A673 (cell line): ENCODE results near the gene SPAG7. TPM values are rescaled to one million over a fixed set of nuclear protein-coding genes. Genes with fewer than 3 reads are reported as not detected.

Experiments
- BruUV-seq: library from RNA; stranded (reverse); fragments of 400-500 nt; replicated peaks from 2 replicates; lab custom pipeline; 2021; lab: Mats Ljungman, UMichigan
- CTCF ChIA-PET: fragments of 300-600 bp; sonication (Branson Sonifier 250); formaldehyde crosslinking; loops from one replicate; lab custom pipeline; 2022; ENCODE audit warnings: antibody characterized with exemption; lab: Charles Lee
- POLR2A ChIA-PET: fragments of 300-600 bp; sonication (Branson Sonifier 250); formaldehyde crosslinking; loops from one replicate; lab custom pipeline; 2022; ENCODE audit warnings: antibody characterized with exemption; ENCODE audit not compliant: low non-redundant PET; lab: Charles Lee
- DNase-seq: peaks from one replicate; pipeline ENCODE4 v3.0.0-alpha.2; 2015; ENCODE audit warnings: low spot score
- H3K27ac ChIP-seq: fragments of 200-600 bp; sonication (generic); 2 replicates; pipeline ENCODE4 v1.5.1; 2016; ENCODE audit warnings: mixed run types, low read depth, mild to moderate bottlenecking, mixed read lengths, antibody characterized with exemption, low read length; ENCODE audit not compliant: poor library complexity, severe bottlenecking
- H3K27me3 ChIP-seq: fragments of 200-600 bp; sonication (generic); replicated peaks from 2 replicates; pipeline ENCODE4 v1.6.1; 2017; ENCODE audit warnings: mixed run types, low read depth, mild to moderate bottlenecking, mixed read lengths, antibody characterized with exemption, low read length; ENCODE audit not compliant: insufficient read depth, poor library complexity
- H3K36me3 ChIP-seq: fragments of 200-600 bp; sonication (generic); 2 replicates; pipeline ENCODE4 v1.6.1; 2016; ENCODE audit warnings: mixed run types, mild to moderate bottlenecking, mixed read lengths, antibody characterized with exemption, low read length; ENCODE audit not compliant: insufficient read depth, poor library complexity, severe bottlenecking
- H3K4me1 ChIP-seq: fragments of 200-600 bp; sonication (generic); 2 replicates; pipeline ENCODE4 v1.6.1; 2017; ENCODE audit warnings: mixed run types, mild to moderate bottlenecking, mixed read lengths, antibody characterized with exemption, low read length; ENCODE audit not compliant: insufficient read depth, poor library complexity, severe bottlenecking
- H3K4me3 ChIP-seq: fragments of 200-600 bp; sonication (generic); 2 replicates; pipeline ENCODE4 v1.5.1; 2016; ENCODE audit warnings: low read depth, mixed run types, mild to moderate bottlenecking, mixed read lengths, low read length; ENCODE audit not compliant: poor library complexity, severe bottlenecking
- H3K9me3 ChIP-seq: fragments of 200-600 bp; sonication (generic); 2 replicates; pipeline ENCODE4 v1.6.1; 2016; ENCODE audit warnings: mixed run types, low read depth, mild to moderate bottlenecking, mixed read lengths, antibody characterized with exemption, low read length; ENCODE audit not compliant: poor library complexity, severe bottlenecking
- EZH2 ChIP-seq: fragments of 200-600 bp; sonication (generic); IDR thresholded peaks from 2 replicates; pipeline ENCODE4 v1.6.1; 2017; ENCODE audit warnings: borderline replicate concordance, low read depth, mild to moderate bottlenecking, mixed read lengths, antibody characterized with exemption, low read length; ENCODE audit not compliant: poor library complexity, severe bottlenecking
- intact Hi-C: fragments of 100-400 bp; cut with micrococcal nuclease; formaldehyde crosslinking; loops from one replicate; pipeline ENCODE4 v1.10.0; 2022; ENCODE audit not compliant: unreplicated experiment
- total RNA-seq: library from RNA; stranded (reverse); gene quantifications from 2 replicates; pipeline ENCODE4 v1.2.3, GENCODE V29; 2021
- TF ChIP-seq, protein P1 (sequence below): fragments of 300-800, 200-600 bp; sonication (generic); conservative IDR thresholded peaks from 2 replicates; pipeline ENCODE4 v1.5.1; 2017; ENCODE audit warnings: low read depth, mild to moderate bottlenecking, antibody characterized with exemption, low read length, moderate library complexity, mixed read lengths

The SPAG7 gene
- total RNA-seq, 1 experiment from 2014 or later: 74.8 TPM

DNA sequence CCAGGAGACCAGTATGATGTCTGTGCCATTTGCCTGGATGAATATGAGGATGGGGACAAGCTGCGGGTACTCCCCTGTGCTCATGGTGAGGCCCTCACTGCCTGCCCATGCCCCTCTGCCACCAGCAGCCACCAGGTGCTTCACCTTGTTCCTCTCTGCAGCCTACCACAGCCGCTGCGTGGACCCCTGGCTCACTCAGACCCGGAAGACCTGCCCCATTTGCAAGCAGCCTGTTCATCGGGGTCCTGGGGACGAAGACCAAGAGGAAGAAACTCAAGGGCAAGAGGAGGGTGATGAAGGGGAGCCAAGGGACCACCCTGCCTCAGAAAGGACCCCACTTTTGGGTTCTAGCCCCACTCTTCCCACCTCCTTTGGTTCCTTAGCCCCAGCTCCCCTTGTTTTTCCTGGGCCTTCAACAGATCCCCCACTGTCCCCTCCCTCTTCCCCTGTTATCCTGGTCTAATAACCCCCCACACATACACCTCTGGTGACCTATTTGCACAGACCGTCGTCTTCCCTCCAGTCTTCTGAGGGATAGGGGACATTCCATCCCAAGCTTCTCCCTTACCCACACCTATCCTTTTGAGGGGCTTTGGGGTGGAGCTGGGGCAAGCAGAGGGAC is 23.0 kb downstream of the SPAG7 start:
- ChIA-PET CTCF (no interaction called here), POLR2A (interaction anchor here (1.0 kb wide), 1 partner anchor 22 kb away, joined by 4 read pairs; no protein-coding TSS in a partner anchor)
- H3K36me3 ChIP-seq: peaks cover 41% of the 10 kb centered on the region
- H3K27me3 ChIP-seq: no peaks in the 10 kb centered on the region
- peaks cover 35% of the 10 kb centered on the region for H3K4me1 ChIP-seq
- BruUV-seq: no TSS peak
- no peaks in the 10 kb centered on the region for H3K9me3 ChIP-seq
- DNase-seq: no peak
- H3K27ac ChIP-seq: peak overlapping the region; percentile 99
- no peak for TF ChIP-seq EZH2
- TF ChIP-seq, protein P1, sequence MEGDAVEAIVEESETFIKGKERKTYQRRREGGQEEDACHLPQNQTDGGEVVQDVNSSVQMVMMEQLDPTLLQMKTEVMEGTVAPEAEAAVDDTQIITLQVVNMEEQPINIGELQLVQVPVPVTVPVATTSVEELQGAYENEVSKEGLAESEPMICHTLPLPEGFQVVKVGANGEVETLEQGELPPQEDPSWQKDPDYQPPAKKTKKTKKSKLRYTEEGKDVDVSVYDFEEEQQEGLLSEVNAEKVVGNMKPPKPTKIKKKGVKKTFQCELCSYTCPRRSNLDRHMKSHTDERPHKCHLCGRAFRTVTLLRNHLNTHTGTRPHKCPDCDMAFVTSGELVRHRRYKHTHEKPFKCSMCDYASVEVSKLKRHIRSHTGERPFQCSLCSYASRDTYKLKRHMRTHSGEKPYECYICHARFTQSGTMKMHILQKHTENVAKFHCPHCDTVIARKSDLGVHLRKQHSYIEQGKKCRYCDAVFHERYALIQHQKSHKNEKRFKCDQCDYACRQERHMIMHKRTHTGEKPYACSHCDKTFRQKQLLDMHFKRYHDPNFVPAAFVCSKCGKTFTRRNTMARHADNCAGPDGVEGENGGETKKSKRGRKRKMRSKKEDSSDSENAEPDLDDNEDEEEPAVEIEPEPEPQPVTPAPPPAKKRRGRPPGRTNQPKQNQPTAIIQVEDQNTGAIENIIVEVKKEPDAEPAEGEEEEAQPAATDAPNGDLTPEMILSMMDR: no peak
- intact Hi-C loops: no loop called here
- no peak overlapping the region for H3K4me3 ChIP-seq

DNA sequence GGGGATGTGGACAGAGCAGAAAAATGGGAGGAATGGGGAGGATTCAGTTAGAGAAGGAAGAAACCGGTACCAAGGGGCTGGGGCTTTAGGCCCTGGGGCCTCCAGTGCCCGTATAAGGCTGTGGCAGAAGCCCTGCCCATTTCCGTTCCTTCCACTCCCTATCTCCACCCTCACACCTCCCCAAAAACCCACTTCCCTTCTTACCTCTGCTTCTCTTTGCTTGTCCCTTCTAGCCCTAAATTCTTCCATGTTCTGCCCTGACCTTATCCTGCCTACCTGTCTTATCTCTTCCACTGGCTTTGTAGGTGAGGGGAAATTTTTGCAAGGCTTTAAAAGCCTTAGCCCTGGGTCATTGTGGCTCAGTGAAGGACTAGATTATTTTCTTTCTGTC is 23.5 kb downstream of the SPAG7 start:
- H3K36me3 ChIP-seq: peaks cover 41% of the 10 kb centered on the region
- H3K27ac ChIP-seq: peak overlapping the region; percentile 99
- intact Hi-C loops: no loop called here
- TF ChIP-seq, protein P1: no peak
- TF ChIP-seq EZH2: no peak
- BruUV-seq: no TSS peak
- H3K4me1 ChIP-seq: peaks cover 35% of the 10 kb centered on the region
- no peaks in the 10 kb centered on the region for H3K9me3 ChIP-seq
- no peak for DNase-seq
- H3K27me3 ChIP-seq: no peaks in the 10 kb centered on the region
- CTCF ChIA-PET: no interaction called here
- no peak overlapping the region for H3K4me3 ChIP-seq
- POLR2A ChIA-PET: interaction anchor here (1.0 kb wide), 1 partner anchor 23 kb away, joined by 4 read pairs; no protein-coding TSS in a partner anchor

DNA sequence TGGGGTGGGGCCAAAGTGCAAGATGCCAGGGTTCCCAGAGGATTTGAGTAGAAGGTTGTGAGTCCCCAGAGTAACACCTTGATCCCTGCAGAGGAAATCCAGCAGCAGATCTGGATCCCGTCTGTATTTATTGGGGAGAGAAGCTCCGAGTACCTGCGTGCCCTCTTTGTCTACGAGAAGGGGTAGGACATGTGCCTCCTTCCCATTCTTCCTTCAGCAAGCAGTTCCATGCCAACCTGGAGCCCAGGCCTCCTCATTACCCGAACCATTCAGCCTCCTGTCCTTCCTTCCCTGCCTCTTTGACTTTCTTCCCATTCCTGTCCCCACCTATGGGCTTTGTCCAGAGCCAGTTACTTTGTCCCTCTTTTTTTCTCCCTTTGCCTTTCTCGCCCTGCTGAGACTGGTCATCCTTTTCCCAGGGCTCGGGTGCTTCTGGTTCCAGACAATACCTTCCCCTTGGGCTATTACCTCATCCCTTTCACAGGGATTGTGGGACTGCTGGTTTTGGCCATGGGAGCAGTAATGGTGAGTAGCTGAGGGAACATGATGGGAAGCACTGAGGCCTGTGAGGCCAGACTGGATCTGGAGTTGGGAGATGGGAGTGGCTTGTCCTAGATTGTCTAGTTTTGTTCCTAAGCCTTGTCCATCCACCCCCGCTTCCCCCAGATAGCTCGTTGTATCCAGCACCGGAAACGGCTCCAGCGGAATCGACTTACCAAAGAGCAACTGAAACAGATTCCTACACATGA is 24.7 kb downstream of the SPAG7 start:
- Histone ChIP-seq H3K36me3 (peaks cover 48% of the 10 kb centered on the region), H3K4me3 (no peak overlapping the region), H3K9me3 (no peaks in the 10 kb centered on the region), H3K27ac (peak overlapping the region; percentile 99), H3K4me1 (peaks cover 41% of the 10 kb centered on the region), H3K27me3 (no peaks in the 10 kb centered on the region)
- intact Hi-C loops: no loop called here
- CTCF ChIA-PET: no interaction called here
- DNase-seq: no peak
- no TSS peak for BruUV-seq
- TF ChIP-seq, protein P1: no peak
- no peak for TF ChIP-seq EZH2
- POLR2A ChIA-PET: no interaction called here
